HCT116 (cell line): Measurements from ENCODE around the gene PGBD4. TPM values are rescaled to one million over a fixed set of nuclear protein-coding genes. Genes with fewer than 3 reads are reported as not detected.

Experiments used
- ATAC-seq: fragments of 200-7000 bp; cut with Tn5 transposase; 2 replicates; pipeline ENCODE4 v1.9.1; 2020; ENCODE audit warnings: mild to moderate bottlenecking, moderate library complexity
- BruUV-seq: library from RNA; stranded (reverse); fragments of 400-500 nt; replicated peaks from 2 replicates; lab custom pipeline; 2021; lab: Mats Ljungman, UMichigan
- CTCF ChIA-PET: fragments of 300-600 bp; sonication (Branson Sonifier 250); formaldehyde crosslinking; loops from one replicate; lab custom pipeline; 2021; ENCODE audit warnings: antibody characterized with exemption; lab: Charles Lee
- POLR2A ChIA-PET: fragments of 300-600, 350-600 bp; sonication (Branson Sonifier 250); formaldehyde crosslinking; loops from one replicate; lab custom pipeline; 2021; ENCODE audit warnings: antibody characterized with exemption; lab: Charles Lee
- RAD21 ChIA-PET, 2 experiments: fragments of 300-600 bp; sonication (Branson Sonifier 250); formaldehyde crosslinking; loops; one replicate each; lab custom pipeline; 2023; ENCODE audit warnings: low total read pairs in 2 of 2; ENCODE audit not compliant: uncharacterized antibody in 2 of 2, unreplicated experiment in 2 of 2, low non-redundant PET in 1 of 2; lab: Charles Lee
- DNase-seq: peaks from one replicate; pipeline ENCODE4 v3.0.0-alpha.2; 2010; ENCODE audit warnings: low read depth, low spot score
- H2AFZ ChIP-seq: fragments of 200-600 bp; shearing (Covaris generic), sonication (generic); 2 replicates; pipeline ENCODE4 v1.6.1; 2017; ENCODE audit warnings: low read depth, mixed run types, mixed read lengths, antibody characterized with exemption, low read length; ENCODE audit not compliant: poor library complexity, severe bottlenecking
- H3K27ac ChIP-seq: 2 replicates; pipeline ENCODE4 v1.5.1; 2012; ENCODE audit warnings: low read depth, low read length
- H3K27me3 ChIP-seq: fragments of 200-600 bp; sonication (generic); 2 replicates; pipeline ENCODE4 v1.6.1; 2016; ENCODE audit warnings: mixed run types, low read length, mixed read lengths; ENCODE audit not compliant: insufficient read depth
- H3K36me3 ChIP-seq, 2 experiments: fragments of 200-500 bp in 1 of 2; fragments of 200-600 bp in 1 of 2; sonication (Bioruptor generic) in 1 of 2; sonication (generic) in 1 of 2; 2 replicates each; pipeline versions ENCODE4 v1.5.1 to v1.6.1; 2014 to 2016; ENCODE audit warnings: low read length in 2 of 2, inconsistent platforms in 1 of 2, mixed read lengths in 1 of 2, mixed run types in 1 of 2; ENCODE audit not compliant: insufficient read depth in 2 of 2, control insufficient read depth in 1 of 2
- H3K4me1 ChIP-seq, 2 experiments: fragments of 200-600 bp in 1 of 2; sonication (generic) in 1 of 2; 2 replicates each; pipeline versions ENCODE4 v1.5.1 to v1.6.1; 2012 to 2017; ENCODE audit warnings: low read length in 2 of 2, inconsistent platforms in 1 of 2, mild to moderate bottlenecking in 1 of 2, mixed read lengths in 1 of 2, mixed run types in 1 of 2, moderate library complexity in 1 of 2; ENCODE audit not compliant: insufficient read depth in 2 of 2, control insufficient read depth in 1 of 2
- H3K4me2 ChIP-seq: fragments of 200-600 bp; sonication (generic); 2 replicates; pipeline ENCODE4 v1.6.1; 2017; ENCODE audit warnings: mixed run types, low read length, mixed read lengths
- H3K4me3 ChIP-seq, 2 experiments: fragments of 200-600 bp in 1 of 2; sonication (generic) in 1 of 2; replicated peaks in 1 of 2; 2 replicates each; pipeline ENCODE4 v1.5.1; 2011 to 2016; ENCODE audit warnings: low read length in 2 of 2, control low read depth in 1 of 2, low read depth in 1 of 2, mild to moderate bottlenecking in 1 of 2, mixed read lengths in 1 of 2, mixed run types in 1 of 2
- H3K79me2 ChIP-seq: fragments of 200-600 bp; sonication (generic); 2 replicates; pipeline ENCODE4 v1.6.1; 2017; ENCODE audit warnings: mild to moderate bottlenecking, mixed run types, low read length, moderate library complexity, mixed read lengths; ENCODE audit not compliant: insufficient read depth
- H3K9ac ChIP-seq: fragments of 200-600 bp; sonication (generic); 2 replicates; pipeline ENCODE4 v1.6.1; 2016; ENCODE audit warnings: low read length, mixed read lengths
- H3K9me2 ChIP-seq: fragments of 200-600 bp; sonication (generic), shearing (Covaris generic); 2 replicates; pipeline ENCODE4 v1.6.1; 2017; ENCODE audit warnings: mixed run types, mild to moderate bottlenecking, moderate library complexity; ENCODE audit not compliant: insufficient read depth
- H3K9me3 ChIP-seq, 2 experiments: fragments of 200-500 bp in 1 of 2; fragments of 200-600 bp in 1 of 2; sonication (Bioruptor generic) in 1 of 2; sonication (generic) in 1 of 2; 2 replicates each; pipeline ENCODE4 v1.6.1; 2014 to 2017; ENCODE audit warnings: low read length in 2 of 2, mixed read lengths in 2 of 2, inconsistent platforms in 1 of 2, low read depth in 1 of 2, mild to moderate bottlenecking in 1 of 2, mixed run types in 1 of 2, moderate library complexity in 1 of 2; ENCODE audit not compliant: control insufficient read depth in 1 of 2, insufficient read depth in 1 of 2
- H4K20me1 ChIP-seq: fragments of 200-600 bp; sonication (generic), shearing (Covaris generic); 2 replicates; pipeline ENCODE4 v1.6.1; 2017; ENCODE audit warnings: mixed run types, mild to moderate bottlenecking, moderate library complexity; ENCODE audit not compliant: insufficient read depth
- ATF3 ChIP-seq: IDR thresholded peaks from 2 replicates; pipeline ENCODE4 v1.6.1; 2012
- CBX3 ChIP-seq: IDR thresholded peaks from 2 replicates; pipeline ENCODE4 v1.6.1; 2012; ENCODE audit warnings: low read depth
- CEBPB ChIP-seq: IDR thresholded peaks from 2 replicates; pipeline ENCODE4 v1.6.1; 2012; ENCODE audit warnings: low read depth
- EGR1 ChIP-seq: IDR thresholded peaks from 2 replicates; pipeline ENCODE4 v1.6.1; 2012; ENCODE audit warnings: low read depth
- ELF1 ChIP-seq: IDR thresholded peaks from 2 replicates; pipeline ENCODE4 v1.6.1; 2012; ENCODE audit warnings: low read depth, borderline replicate concordance
- EZH2phosphoT487 ChIP-seq: fragments of 200-600 bp; IDR thresholded peaks from 2 replicates; pipeline ENCODE4 v1.6.1; 2018; ENCODE audit warnings: antibody characterized with exemption, borderline replicate concordance
- JUND ChIP-seq: IDR thresholded peaks from 2 replicates; pipeline ENCODE4 v1.6.1; 2012
- POLR2A ChIP-seq: IDR thresholded peaks from 2 replicates; pipeline ENCODE4 v1.7.0; 2011; ENCODE audit warnings: borderline replicate concordance; ENCODE audit not compliant: insufficient read depth, insufficient read length; ENCODE audit errors: extremely low read depth
- POLR2AphosphoS5 ChIP-seq: IDR thresholded peaks from 2 replicates; pipeline ENCODE4 v1.6.1; 2011; ENCODE audit warnings: mild to moderate bottlenecking, low read depth, low read length, moderate library complexity
- RAD21 ChIP-seq: IDR thresholded peaks from 2 replicates; pipeline ENCODE4 v1.6.1; 2012; ENCODE audit warnings: low read depth, mild to moderate bottlenecking
- SIN3A ChIP-seq: IDR thresholded peaks from 2 replicates; pipeline ENCODE4 v1.6.1; 2012; ENCODE audit warnings: low read depth
- SP1 ChIP-seq: IDR thresholded peaks from 2 replicates; pipeline ENCODE4 v1.6.1; 2012; ENCODE audit warnings: low read depth
- SRF ChIP-seq: IDR thresholded peaks from 2 replicates; pipeline ENCODE4 v1.6.1; 2012; ENCODE audit warnings: low read depth
- TCF7L2 ChIP-seq: IDR thresholded peaks from 2 replicates; pipeline ENCODE4 v1.7.0; 2011; ENCODE audit warnings: borderline replicate concordance, inconsistent platforms; ENCODE audit not compliant: insufficient read depth, insufficient read length; ENCODE audit errors: extremely low read depth
- ZFX ChIP-seq: fragments of 450-650 bp; IDR thresholded peaks from 2 replicates; pipeline ENCODE4 v1.6.1; 2017
- intact Hi-C: fragments of 100-400 bp; cut with micrococcal nuclease; formaldehyde crosslinking; loops from 2 replicates; pipeline ENCODE4 v1.10.0; 2022
- total RNA-seq: library from RNA; stranded (reverse); gene quantifications from one replicate; pipeline ENCODE4 v1.2.1, GENCODE V29; 2021; ENCODE audit not compliant: unreplicated experiment
- TF ChIP-seq, protein P1 (sequence below): IDR thresholded peaks from 2 replicates; pipeline ENCODE4 v1.6.1; 2012; ENCODE audit warnings: low read depth
- TF ChIP-seq, protein P2 (sequence below): IDR thresholded peaks from 2 replicates; pipeline ENCODE4 v1.6.1; 2011; ENCODE audit warnings: mild to moderate bottlenecking, low read length, moderate library complexity; ENCODE audit not compliant: insufficient replicate concordance; ENCODE audit errors: extremely low read depth
- TF ChIP-seq, protein P3 (sequence below): IDR thresholded peaks from 2 replicates; pipeline ENCODE4 v1.6.1; 2012
- TF ChIP-seq, protein P4 (sequence below), 3 experiments: fragments of 200-600 bp in 1 of 3; sonication (generic) in 1 of 3; IDR thresholded peaks in 2 of 3; conservative IDR thresholded peaks in 1 of 3; 2 replicates each; pipeline ENCODE4 v1.5.1; 2012 to 2017; ENCODE audit warnings: low read depth in 2 of 3, low read length in 2 of 3, antibody characterized with exemption in 1 of 3, borderline replicate concordance in 1 of 3, control low read depth in 1 of 3, mild to moderate bottlenecking in 1 of 3, mixed read lengths in 1 of 3, mixed run types in 1 of 3, moderate library complexity in 1 of 3; ENCODE audit not compliant: insufficient read depth in 1 of 3

PGBD4 gene
- total RNA-seq, 1 experiment from 2014 or later, result 0.96 TPM

- POLR2A ChIA-PET, result no interaction called here
- Histone ChIP-seq H3K4me2 (no peak overlapping the region), H3K9me3 (no peaks in the 10 kb centered on the region), H3K27me3 (no peaks in the 10 kb centered on the region), H3K36me3 (no peaks in the 10 kb centered on the region), H4K20me1 (no peaks in the 10 kb centered on the region), H3K79me2 (no peaks in the 10 kb centered on the region), H2AFZ (no peak overlapping the region), H3K27ac (no peak overlapping the region), H3K4me3 (no peak overlapping the region), H3K9me2 (no peaks in the 10 kb centered on the region), H3K9ac (no peak overlapping the region), H3K4me1 (peaks cover 0 to 3% of the 10 kb centered on the region in 2 experiments; a peak in 1 of 4 replicates)
- CTCF ChIA-PET, result no interaction called here
- no peak for DNase-seq
- BruUV-seq, result no TSS peak
- RAD21 ChIA-PET, result no interaction called here
- TF ChIP-seq POLR2A (no peak), CBX3 (no peak), CEBPB (no peak), ATF3 (no peak), TCF7L2 (no peak), EZH2phosphoT487 (no peak), POLR2AphosphoS5 (no peak), SIN3A (no peak), ZFX (no peak), EGR1 (no peak), SP1 (no peak), RAD21 (no peak), ELF1 (no peak), JUND (no peak), SRF (no peak)
- TF ChIP-seq, protein P1, sequence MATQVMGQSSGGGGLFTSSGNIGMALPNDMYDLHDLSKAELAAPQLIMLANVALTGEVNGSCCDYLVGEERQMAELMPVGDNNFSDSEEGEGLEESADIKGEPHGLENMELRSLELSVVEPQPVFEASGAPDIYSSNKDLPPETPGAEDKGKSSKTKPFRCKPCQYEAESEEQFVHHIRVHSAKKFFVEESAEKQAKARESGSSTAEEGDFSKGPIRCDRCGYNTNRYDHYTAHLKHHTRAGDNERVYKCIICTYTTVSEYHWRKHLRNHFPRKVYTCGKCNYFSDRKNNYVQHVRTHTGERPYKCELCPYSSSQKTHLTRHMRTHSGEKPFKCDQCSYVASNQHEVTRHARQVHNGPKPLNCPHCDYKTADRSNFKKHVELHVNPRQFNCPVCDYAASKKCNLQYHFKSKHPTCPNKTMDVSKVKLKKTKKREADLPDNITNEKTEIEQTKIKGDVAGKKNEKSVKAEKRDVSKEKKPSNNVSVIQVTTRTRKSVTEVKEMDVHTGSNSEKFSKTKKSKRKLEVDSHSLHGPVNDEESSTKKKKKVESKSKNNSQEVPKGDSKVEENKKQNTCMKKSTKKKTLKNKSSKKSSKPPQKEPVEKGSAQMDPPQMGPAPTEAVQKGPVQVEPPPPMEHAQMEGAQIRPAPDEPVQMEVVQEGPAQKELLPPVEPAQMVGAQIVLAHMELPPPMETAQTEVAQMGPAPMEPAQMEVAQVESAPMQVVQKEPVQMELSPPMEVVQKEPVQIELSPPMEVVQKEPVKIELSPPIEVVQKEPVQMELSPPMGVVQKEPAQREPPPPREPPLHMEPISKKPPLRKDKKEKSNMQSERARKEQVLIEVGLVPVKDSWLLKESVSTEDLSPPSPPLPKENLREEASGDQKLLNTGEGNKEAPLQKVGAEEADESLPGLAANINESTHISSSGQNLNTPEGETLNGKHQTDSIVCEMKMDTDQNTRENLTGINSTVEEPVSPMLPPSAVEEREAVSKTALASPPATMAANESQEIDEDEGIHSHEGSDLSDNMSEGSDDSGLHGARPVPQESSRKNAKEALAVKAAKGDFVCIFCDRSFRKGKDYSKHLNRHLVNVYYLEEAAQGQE, result no peak
- TF ChIP-seq, protein P2, sequence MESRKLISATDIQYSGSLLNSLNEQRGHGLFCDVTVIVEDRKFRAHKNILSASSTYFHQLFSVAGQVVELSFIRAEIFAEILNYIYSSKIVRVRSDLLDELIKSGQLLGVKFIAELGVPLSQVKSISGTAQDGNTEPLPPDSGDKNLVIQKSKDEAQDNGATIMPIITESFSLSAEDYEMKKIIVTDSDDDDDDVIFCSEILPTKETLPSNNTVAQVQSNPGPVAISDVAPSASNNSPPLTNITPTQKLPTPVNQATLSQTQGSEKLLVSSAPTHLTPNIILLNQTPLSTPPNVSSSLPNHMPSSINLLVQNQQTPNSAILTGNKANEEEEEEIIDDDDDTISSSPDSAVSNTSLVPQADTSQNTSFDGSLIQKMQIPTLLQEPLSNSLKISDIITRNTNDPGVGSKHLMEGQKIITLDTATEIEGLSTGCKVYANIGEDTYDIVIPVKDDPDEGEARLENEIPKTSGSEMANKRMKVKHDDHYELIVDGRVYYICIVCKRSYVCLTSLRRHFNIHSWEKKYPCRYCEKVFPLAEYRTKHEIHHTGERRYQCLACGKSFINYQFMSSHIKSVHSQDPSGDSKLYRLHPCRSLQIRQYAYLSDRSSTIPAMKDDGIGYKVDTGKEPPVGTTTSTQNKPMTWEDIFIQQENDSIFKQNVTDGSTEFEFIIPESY, result no peak
- TF ChIP-seq, protein P3, sequence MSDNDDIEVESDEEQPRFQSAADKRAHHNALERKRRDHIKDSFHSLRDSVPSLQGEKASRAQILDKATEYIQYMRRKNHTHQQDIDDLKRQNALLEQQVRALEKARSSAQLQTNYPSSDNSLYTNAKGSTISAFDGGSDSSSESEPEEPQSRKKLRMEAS, result no peak
- TF ChIP-seq, protein P4, sequence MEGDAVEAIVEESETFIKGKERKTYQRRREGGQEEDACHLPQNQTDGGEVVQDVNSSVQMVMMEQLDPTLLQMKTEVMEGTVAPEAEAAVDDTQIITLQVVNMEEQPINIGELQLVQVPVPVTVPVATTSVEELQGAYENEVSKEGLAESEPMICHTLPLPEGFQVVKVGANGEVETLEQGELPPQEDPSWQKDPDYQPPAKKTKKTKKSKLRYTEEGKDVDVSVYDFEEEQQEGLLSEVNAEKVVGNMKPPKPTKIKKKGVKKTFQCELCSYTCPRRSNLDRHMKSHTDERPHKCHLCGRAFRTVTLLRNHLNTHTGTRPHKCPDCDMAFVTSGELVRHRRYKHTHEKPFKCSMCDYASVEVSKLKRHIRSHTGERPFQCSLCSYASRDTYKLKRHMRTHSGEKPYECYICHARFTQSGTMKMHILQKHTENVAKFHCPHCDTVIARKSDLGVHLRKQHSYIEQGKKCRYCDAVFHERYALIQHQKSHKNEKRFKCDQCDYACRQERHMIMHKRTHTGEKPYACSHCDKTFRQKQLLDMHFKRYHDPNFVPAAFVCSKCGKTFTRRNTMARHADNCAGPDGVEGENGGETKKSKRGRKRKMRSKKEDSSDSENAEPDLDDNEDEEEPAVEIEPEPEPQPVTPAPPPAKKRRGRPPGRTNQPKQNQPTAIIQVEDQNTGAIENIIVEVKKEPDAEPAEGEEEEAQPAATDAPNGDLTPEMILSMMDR (IDR thresholded peaks at IDR 0.05 in 2 of 3, conservative IDR thresholded peaks at IDR 0.05 in 1 of 3; ENCODE audit: borderline replicate concordance in 1 of 3, insufficient read depth in 1 of 3, low read depth in 2 of 3, low read length in 2 of 3), result no peak
- no peak for ATAC-seq
- intact Hi-C loops, result no loop called here
These were observed 12.9 kb downstream of the PGBD4 start for GRCh38 chr15:34114739-34115138.
